Measurements from ENCODE around the gene CLEC2D. TPM values are rescaled to one million over a fixed set of nuclear protein-coding genes. Genes with fewer than 3 reads are reported as not detected.

Gene CLEC2D
- total RNA-seq, 1 donor from 2014 or later: 7.2 TPM

GRCh38 chr12:9697619-9698018, 28.1 kb downstream of the CLEC2D start:
- Mint-ChIP-seq H3K4me3 (ENCODE audit: unreplicated experiment) (no peak overlapping the region), H3K9me3 (ENCODE audit: unreplicated experiment) (no peaks in the 10 kb centered on the region), H3K4me1 (ENCODE audit: low read depth, unreplicated experiment) (no peaks in the 10 kb centered on the region), H3K36me3 (ENCODE audit: unreplicated experiment) (peaks cover 5% of the 10 kb centered on the region), H3K27ac (ENCODE audit: unreplicated experiment) (no peak overlapping the region), H3K27me3 (ENCODE audit: unreplicated experiment) (no peaks in the 10 kb centered on the region)
- no peak for DNase-seq
- TF ChIP-seq CTCF (IDR thresholded peaks at IDR 0.05; ENCODE audit: partially characterized antibody, unreplicated experiment): no peak

- Mint-ChIP-seq H3K9me3 (ENCODE audit: unreplicated experiment) (no peaks in the 10 kb centered on the region), H3K36me3 (ENCODE audit: unreplicated experiment) (peaks cover 5% of the 10 kb centered on the region)
Observed at GRCh38 chr12:9698681-9699080, 29.2 kb downstream of the CLEC2D start.

GRCh38 chr12:9699269-9699897, 29.9 kb downstream of the CLEC2D start:
- no peaks in the 10 kb centered on the region for H3K27me3 Mint-ChIP-seq (ENCODE audit: unreplicated experiment)
- DNase-seq: no peak
- H3K9me3 Mint-ChIP-seq (ENCODE audit: unreplicated experiment): no peaks in the 10 kb centered on the region
- no peak overlapping the region for H3K4me3 Mint-ChIP-seq (ENCODE audit: unreplicated experiment)
- TF ChIP-seq CTCF (IDR thresholded peaks at IDR 0.05; ENCODE audit: partially characterized antibody, unreplicated experiment): no peak
- peaks cover 5% of the 10 kb centered on the region for H3K36me3 Mint-ChIP-seq (ENCODE audit: unreplicated experiment)
- no peak overlapping the region for H3K27ac Mint-ChIP-seq (ENCODE audit: unreplicated experiment)
- H3K4me1 Mint-ChIP-seq (ENCODE audit: low read depth, unreplicated experiment): no peaks in the 10 kb centered on the region

More at GRCh38 chr12:9698681-9699080, 29.2 kb downstream of the CLEC2D start:
- H3K4me1 Mint-ChIP-seq (ENCODE audit: low read depth, unreplicated experiment): no peaks in the 10 kb centered on the region
- H3K27me3 Mint-ChIP-seq (ENCODE audit: unreplicated experiment): no peaks in the 10 kb centered on the region
- no peak overlapping the region for H3K27ac Mint-ChIP-seq (ENCODE audit: unreplicated experiment)
- DNase-seq: no peak
- no peak overlapping the region for H3K4me3 Mint-ChIP-seq (ENCODE audit: unreplicated experiment)
- TF ChIP-seq CTCF (IDR thresholded peaks at IDR 0.05; ENCODE audit: partially characterized antibody, unreplicated experiment): no peak

GRCh38 chr12:9699898-9700605, 30.5 kb downstream of the CLEC2D start:
- Mint-ChIP-seq H3K36me3 (ENCODE audit: unreplicated experiment) (peaks cover 5% of the 10 kb centered on the region), H3K27me3 (ENCODE audit: unreplicated experiment) (no peaks in the 10 kb centered on the region), H3K4me1 (ENCODE audit: low read depth, unreplicated experiment) (no peaks in the 10 kb centered on the region), H3K9me3 (ENCODE audit: unreplicated experiment) (no peaks in the 10 kb centered on the region), H3K27ac (ENCODE audit: unreplicated experiment) (no peak overlapping the region), H3K4me3 (ENCODE audit: unreplicated experiment) (no peak overlapping the region)
- no peak for TF ChIP-seq CTCF (IDR thresholded peaks at IDR 0.05; ENCODE audit: partially characterized antibody, unreplicated experiment)
- no peak for DNase-seq

GRCh38 chr12:9700606-9700956, 31.1 kb downstream of the CLEC2D start:
- no peak overlapping the region for H3K27ac Mint-ChIP-seq (ENCODE audit: unreplicated experiment)
- no peaks in the 10 kb centered on the region for H3K27me3 Mint-ChIP-seq (ENCODE audit: unreplicated experiment)
- DNase-seq: no peak
- H3K4me3 Mint-ChIP-seq (ENCODE audit: unreplicated experiment): no peak overlapping the region
- TF ChIP-seq CTCF (IDR thresholded peaks at IDR 0.05; ENCODE audit: partially characterized antibody, unreplicated experiment): no peak
- no peaks in the 10 kb centered on the region for H3K9me3 Mint-ChIP-seq (ENCODE audit: unreplicated experiment)
- peaks cover 5% of the 10 kb centered on the region for H3K36me3 Mint-ChIP-seq (ENCODE audit: unreplicated experiment)
- no peaks in the 10 kb centered on the region for H3K4me1 Mint-ChIP-seq (ENCODE audit: low read depth, unreplicated experiment)
